RPMI7951 (cell line): ENCODE data around the gene COL15A1. TPM values are rescaled to one million over a fixed set of nuclear protein-coding genes. Genes with fewer than 3 reads are reported as not detected.
A peak's percentile ranks its signal among the peaks of the same experiment; 100 is the strongest.

Experiments
- DNase-seq: peaks from one replicate; pipeline ENCODE4 v3.0.0-alpha.2; 2012; ENCODE audit warnings: low read depth
- total RNA-seq: library from RNA; depleted of rRNA; stranded (reverse); fragments of >200 nt; shearing (Covaris generic); gene quantifications from 2 replicates; pipeline ENCODE4 v1.2.3, GENCODE V29; 2014

COL15A1 gene
- total RNA-seq, 1 experiment from 2014 or later = 20.2 TPM

GRCh38 chr9:98916660-98917059, 27.0 kb upstream of the COL15A1 start:
- DNase-seq = no peak

- no peak for DNase-seq
These were observed 25.8 kb upstream of the COL15A1 start for GRCh38 chr9:98917746-98918487.

GRCh38 chr9:98921732-98922131, 22.0 kb upstream of the COL15A1 start:
- no peak for DNase-seq

DNA sequence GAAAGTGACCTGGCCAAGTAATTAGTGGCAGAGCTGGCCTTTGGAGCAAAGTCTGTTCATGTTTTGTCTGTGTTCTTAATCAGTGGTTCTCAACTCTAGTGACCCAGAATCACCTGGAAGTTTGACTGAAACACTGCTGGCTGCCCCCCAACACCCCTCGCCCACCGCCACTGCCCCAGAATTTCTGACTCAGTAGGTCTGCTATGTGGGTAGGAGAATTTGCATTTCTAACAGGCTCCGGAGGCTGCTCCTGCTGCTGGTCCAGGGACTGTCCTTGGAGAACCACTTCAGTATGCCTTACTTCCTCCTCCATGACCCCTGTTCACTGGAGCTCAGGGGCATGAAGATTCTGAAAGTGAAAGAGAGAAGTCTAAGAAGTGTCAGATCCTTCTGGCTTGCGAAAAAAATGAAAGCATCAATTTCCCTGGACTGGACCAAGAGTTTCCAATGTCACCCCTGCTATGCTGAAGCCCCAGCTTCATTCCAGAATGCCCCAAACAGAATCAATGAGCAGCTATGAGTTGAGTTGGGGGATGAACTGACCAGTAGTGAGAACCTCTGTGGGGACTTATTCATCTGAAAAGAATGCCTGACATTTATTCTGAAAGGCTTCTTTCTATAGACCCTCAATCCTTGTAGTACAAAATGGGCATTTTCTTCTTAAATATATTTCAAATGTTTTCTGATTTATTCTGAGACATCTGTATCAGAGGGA, 20.8 kb upstream of the COL15A1 start:
- peak; percentile 55 for DNase-seq

DNA sequence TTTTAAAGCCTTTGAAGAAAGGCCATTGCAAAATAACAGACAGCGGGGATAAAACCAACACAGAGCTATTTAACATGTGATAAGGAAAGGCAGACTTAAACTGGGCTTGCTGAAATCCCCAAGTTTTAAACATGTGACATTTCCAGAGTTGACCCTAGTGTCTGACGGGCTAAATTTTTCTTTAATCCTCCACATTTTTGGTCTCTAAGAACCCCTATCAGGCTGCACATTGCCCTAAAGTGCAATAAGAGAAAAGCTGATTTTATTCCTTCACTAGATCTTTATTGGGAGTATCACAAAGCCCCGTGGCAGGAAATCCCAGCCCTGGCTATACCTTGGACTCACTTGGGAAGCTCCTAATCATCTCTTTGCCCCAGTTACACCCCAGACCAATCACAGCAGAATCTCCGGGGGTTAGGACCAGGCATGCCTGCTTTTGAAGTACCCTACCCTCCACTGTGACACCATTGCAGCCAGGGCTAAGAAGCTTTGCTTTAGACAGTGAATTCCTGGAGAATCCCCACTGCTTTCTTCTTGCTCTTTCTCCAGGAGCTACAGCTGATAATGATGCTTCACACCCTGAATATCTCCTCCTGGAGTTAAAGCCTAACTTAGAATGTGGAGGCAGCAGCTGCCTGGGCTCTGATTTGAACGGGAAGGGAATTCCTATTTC, 20.1 kb upstream of the COL15A1 start:
- DNase-seq = no peak

- no peak for DNase-seq
These were observed 18.5 kb upstream of the COL15A1 start for GRCh38 chr9:98924946-98925820.

GRCh38 chr9:98925956-98926355, 17.8 kb upstream of the COL15A1 start:
- no peak for DNase-seq

DNA sequence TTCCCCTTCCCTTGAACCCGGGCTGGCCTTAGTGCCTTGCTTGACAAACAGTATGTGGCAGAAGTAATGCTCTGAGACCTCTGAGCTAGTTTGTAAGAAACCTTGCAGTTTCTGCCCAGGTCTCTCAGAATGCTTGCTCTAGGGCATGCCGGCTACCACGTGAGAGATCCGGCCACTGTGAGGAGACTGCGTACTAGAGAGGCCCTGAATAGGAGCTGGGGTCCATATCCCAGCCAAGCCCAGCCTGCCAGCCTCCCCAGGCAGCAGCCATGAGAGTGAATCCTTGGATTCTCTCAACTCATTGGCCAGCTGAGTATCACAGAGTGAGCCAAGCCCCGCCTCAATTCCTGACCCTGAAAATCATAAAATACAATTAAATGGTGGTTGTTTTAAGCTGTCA, 16.0 kb upstream of the COL15A1 start:
- no peak for DNase-seq

DNA sequence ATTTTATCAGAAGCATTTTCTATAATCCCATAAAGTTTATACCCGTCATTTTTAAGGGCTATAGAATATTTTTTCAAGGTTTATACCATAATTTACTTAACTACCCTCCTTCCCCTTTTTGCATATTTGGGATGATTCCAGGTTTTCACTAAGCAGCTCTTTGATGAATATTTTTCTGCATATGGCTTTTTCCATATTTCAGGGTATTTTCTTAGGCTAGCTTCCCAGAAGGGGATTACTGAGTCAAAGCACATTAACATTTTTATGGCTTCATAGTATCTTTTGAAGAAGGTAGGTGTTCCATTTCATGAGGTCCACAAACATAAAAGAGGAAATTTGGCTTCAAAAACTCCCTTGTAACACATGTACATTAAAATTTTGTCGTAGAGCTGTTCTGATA, 14.6 kb upstream of the COL15A1 start:
- peak; percentile 26 for DNase-seq

GRCh38 chr9:98929895-98930341, 13.8 kb upstream of the COL15A1 start:
- no peak for DNase-seq

DNA sequence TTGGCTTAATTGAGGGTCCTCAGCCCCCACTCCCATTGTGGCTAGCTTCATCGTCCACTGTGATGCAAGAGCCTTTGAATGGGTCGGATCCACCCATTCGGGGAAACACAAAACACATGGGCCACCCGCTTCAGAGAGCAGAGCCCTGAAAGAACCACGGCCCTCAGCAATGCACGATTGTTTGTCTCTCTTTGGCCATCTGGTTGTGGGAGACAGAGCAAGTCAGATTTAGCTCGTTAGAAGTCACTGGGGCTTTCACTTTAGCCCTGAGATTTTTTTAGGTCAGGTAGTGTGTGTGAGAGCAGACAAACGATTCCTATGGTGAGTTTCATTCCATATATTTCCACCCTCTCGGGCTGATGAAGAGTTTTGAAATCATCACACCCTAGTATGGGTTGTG, 12.9 kb upstream of the COL15A1 start:
- DNase-seq = no peak

- no peak for DNase-seq
These were observed 11.9 kb upstream of the COL15A1 start for GRCh38 chr9:98931600-98932389.

GRCh38 chr9:98933185-98933584, 10.5 kb upstream of the COL15A1 start:
- DNase-seq = no peak

DNA sequence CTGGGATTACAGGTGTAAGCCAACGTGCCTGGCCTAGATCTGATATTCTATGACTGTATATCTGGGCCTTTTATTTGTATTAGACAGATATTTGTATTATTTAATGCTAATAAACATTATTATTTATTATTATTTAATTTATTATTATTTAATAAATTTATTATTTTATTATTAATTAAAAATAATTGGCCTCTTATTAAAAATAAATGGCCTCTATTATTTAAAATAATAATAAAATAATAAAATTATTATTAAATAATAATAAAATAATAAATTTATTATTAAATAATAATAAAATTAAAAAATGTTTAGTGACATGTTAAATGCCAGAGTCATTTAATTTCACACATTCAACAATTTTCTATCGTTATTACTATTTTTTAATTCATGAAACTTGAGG, 9.8 kb upstream of the COL15A1 start:
- no peak for DNase-seq

DNA sequence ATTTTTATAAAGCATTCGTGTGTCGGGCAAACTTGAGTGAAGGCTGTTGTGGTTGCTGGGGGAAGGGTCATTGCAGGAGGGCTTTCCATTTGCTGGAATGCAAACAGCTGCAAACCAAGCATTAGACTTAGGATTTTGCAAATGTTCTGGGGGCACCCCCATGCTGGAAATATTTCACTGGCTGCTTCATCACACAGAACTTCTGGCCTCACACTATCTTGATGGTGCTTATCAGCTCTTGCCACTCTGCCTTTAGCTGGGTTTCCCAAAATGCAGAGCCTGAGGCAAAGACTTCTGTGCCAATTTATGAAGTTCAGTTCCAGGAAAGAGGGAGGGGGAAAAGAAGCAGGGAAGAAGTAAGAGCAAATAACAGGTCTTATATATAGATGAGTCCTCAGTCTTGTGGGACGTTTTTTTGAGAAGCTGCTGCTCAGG, 8.6 kb upstream of the COL15A1 start:
- DNase-seq = peak; percentile 49

- DNase-seq = no peak
These were observed 3.4 kb upstream of the COL15A1 start for GRCh38 chr9:98940276-98940675.

DNA sequence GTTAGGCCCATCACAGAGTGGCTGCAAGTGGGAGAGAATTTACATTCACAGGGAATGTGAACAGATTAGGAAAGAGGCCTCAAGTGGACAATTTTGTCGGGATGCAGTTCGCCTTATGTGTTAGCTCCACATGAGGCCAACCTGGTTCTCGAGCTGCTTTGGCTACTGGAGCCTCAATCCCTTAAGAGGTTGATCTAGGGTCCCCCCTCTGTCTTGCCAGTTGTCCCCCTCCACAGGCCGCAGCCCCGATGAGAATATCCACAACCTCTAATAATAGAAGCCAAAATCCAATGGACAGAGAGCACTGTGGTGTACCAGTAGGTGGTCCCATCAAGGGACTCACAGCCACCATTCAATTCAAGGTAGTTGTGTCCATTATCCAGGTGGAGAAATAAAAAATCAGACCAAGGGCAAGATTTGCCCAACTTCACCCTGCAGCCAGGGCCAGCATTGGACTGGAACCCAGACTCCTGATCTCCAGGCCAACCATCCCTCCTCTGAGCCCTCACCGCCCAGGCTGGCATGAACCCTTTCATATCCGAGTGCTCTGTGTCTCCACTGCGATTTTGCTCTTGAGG, 1.7 kb upstream of the COL15A1 start:
- no peak for DNase-seq

GRCh38 chr9:98942906-98943681, 613 bp upstream of the COL15A1 start:
- no peak for DNase-seq

- DNase-seq = peak; percentile 27
These were observed 488 bp downstream of the COL15A1 start for GRCh38 chr9:98944057-98944733.
